Epithelial cell of proximal tubule (primary cell): ENCODE data around the gene CYTH1. TPM values are rescaled to one million over a fixed set of nuclear protein-coding genes. Genes with fewer than 3 reads are reported as not detected.

ENCODE experiments used
- DNase-seq: peaks from one replicate; pipeline ENCODE4 v3.0.0-alpha.2; 2011; ENCODE audit warnings: low read depth
- H3K4me3 ChIP-seq: 2 replicates; pipeline ENCODE4 v1.5.1; 2011; ENCODE audit warnings: low read depth, mild to moderate bottlenecking, low read length
- total RNA-seq: library from RNA; depleted of rRNA; stranded (reverse); fragments of >200 nt; gene quantifications from 2 replicates; pipeline ENCODE4 v1.2.3, GENCODE V29; 2015
- TF ChIP-seq, protein P1 (sequence below): conservative IDR thresholded peaks from 2 replicates; pipeline ENCODE4 v1.5.1; 2012; ENCODE audit warnings: low read depth, mild to moderate bottlenecking, low read length

The CYTH1 gene
- total RNA-seq, 1 donor from 2014 or later: 16.8 TPM

GRCh38 chr17:78653382-78653781 is 128.7 kb downstream of the CYTH1 start:
- TF ChIP-seq, protein P1, sequence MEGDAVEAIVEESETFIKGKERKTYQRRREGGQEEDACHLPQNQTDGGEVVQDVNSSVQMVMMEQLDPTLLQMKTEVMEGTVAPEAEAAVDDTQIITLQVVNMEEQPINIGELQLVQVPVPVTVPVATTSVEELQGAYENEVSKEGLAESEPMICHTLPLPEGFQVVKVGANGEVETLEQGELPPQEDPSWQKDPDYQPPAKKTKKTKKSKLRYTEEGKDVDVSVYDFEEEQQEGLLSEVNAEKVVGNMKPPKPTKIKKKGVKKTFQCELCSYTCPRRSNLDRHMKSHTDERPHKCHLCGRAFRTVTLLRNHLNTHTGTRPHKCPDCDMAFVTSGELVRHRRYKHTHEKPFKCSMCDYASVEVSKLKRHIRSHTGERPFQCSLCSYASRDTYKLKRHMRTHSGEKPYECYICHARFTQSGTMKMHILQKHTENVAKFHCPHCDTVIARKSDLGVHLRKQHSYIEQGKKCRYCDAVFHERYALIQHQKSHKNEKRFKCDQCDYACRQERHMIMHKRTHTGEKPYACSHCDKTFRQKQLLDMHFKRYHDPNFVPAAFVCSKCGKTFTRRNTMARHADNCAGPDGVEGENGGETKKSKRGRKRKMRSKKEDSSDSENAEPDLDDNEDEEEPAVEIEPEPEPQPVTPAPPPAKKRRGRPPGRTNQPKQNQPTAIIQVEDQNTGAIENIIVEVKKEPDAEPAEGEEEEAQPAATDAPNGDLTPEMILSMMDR: no peak
- H3K4me3 ChIP-seq: no peak overlapping the region
- DNase-seq: peak; percentile 2

DNA sequence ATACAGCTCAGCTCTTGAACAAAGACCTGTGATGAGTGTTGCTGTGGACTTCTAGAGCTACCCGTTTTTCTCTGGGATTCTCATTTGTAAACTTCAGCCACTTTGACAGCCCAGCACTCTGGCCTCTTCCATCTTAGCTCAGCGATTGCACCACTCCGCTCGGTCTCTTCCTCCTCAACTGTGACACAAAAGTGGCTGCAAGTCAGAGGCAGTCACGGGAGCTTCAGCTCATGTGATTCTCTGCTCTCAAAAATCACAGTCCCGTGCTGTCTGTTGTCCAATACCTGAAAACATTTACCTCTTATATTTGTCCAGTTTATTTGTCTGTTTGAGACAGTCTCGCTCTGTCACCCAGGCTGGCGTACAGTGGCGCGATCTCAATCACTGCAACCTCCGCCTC is 129.2 kb downstream of the CYTH1 start:
- H3K4me3 ChIP-seq: no peak overlapping the region
- TF ChIP-seq, protein P1: no peak
- no peak for DNase-seq

GRCh38 chr17:78652024-78652423 is 130.0 kb downstream of the CYTH1 start:
- TF ChIP-seq, protein P1: no peak
- no peak for DNase-seq
- no peak overlapping the region for H3K4me3 ChIP-seq

DNA sequence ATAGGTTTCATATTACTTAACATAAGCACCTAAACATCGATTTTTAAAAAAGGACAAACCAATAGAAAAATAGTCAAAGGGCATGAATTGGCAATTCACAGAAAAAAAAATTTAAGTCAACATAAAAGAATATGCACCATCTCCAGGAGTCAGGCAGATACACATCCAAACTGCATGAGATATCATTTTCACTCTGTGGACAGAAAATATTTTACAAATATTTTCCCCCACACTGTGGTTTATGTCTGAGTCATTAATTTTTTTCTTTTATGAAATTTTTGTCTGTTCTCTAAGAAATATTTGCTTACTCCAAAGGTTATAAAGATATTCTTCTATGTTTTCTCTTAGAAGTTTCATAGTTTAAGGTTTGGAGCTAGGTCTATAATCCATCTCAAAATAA is 130.5 kb downstream of the CYTH1 start:
- H3K4me3 ChIP-seq: no peak overlapping the region
- TF ChIP-seq, protein P1: no peak
- DNase-seq: no peak

- TF ChIP-seq, protein P1: no peak
- no peak for DNase-seq
Observed at GRCh38 chr17:78650093-78650715, 131.9 kb downstream of the CYTH1 start.

GRCh38 chr17:78648293-78648692 is 133.8 kb downstream of the CYTH1 start:
- no peak for DNase-seq
- no peak overlapping the region for H3K4me3 ChIP-seq
- TF ChIP-seq, protein P1: no peak

More at GRCh38 chr17:78650093-78650715, 131.9 kb downstream of the CYTH1 start:
- no peak overlapping the region for H3K4me3 ChIP-seq

- no peak for DNase-seq
- TF ChIP-seq, protein P1: no peak
Observed at GRCh38 chr17:78647032-78647431, 135.0 kb downstream of the CYTH1 start.

More at GRCh38 chr17:78647032-78647431, 135.0 kb downstream of the CYTH1 start:
- H3K4me3 ChIP-seq: no peak overlapping the region
